Measurements from ENCODE around the gene KRTAP1-1.

DNA sequence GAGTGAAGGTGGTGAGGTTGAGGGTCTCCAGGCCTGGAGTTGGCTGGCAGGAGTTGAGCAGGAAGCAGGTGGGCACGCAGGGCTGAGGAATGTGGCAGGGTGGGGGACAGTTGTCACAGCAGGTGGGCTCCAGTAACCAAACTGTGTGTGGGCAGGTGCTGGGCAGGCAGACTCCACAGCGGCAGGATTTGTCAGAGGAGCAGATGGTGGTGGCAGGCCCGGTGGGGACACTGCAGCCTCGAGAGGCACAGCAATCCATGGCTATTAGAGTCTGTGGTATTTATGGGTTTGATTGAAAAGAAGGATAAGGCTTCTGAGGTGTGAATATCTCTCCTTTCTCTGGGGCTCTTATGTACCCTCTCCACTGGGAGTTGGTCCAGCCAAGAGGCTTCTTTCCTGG lies 47.4 kb downstream of the KRTAP1-1 start, which contains the start of gene KRTAP3-3:
- TF ChIP-seq, protein P1, sequence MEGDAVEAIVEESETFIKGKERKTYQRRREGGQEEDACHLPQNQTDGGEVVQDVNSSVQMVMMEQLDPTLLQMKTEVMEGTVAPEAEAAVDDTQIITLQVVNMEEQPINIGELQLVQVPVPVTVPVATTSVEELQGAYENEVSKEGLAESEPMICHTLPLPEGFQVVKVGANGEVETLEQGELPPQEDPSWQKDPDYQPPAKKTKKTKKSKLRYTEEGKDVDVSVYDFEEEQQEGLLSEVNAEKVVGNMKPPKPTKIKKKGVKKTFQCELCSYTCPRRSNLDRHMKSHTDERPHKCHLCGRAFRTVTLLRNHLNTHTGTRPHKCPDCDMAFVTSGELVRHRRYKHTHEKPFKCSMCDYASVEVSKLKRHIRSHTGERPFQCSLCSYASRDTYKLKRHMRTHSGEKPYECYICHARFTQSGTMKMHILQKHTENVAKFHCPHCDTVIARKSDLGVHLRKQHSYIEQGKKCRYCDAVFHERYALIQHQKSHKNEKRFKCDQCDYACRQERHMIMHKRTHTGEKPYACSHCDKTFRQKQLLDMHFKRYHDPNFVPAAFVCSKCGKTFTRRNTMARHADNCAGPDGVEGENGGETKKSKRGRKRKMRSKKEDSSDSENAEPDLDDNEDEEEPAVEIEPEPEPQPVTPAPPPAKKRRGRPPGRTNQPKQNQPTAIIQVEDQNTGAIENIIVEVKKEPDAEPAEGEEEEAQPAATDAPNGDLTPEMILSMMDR (conservative IDR thresholded peaks at IDR 0.05; ENCODE audit: low read length), result no peak
- TF ChIP-seq EZH2phosphoT487 (IDR thresholded peaks at IDR 0.05; ENCODE audit: borderline replicate concordance), result no peak

Data from Loucy (cell line).